Measurements from ENCODE around the gene MVB12B. TPM values are rescaled to one million over a fixed set of nuclear protein-coding genes. Genes with fewer than 3 reads are reported as not detected.

The MVB12B gene
- total RNA-seq, 4 donors from 2014 or later = 2.1 to 39.2 (median 22.2) TPM

- no peak overlapping the region for H3K4me3 ChIP-seq
- no peaks in the 10 kb centered on the region for H3K27me3 ChIP-seq
- intact Hi-C loops (cut with DNase I; ENCODE audit: low total_unique reads) = no loop called here
- no peaks in the 10 kb centered on the region for H3K36me3 ChIP-seq
- H3K4me1 ChIP-seq = no peaks in the 10 kb centered on the region
- no peak for TF ChIP-seq CTCF (IDR thresholded peaks at IDR 0.05)
- TF ChIP-seq POLR2A (IDR thresholded peaks at IDR 0.05) = no peak
- DNase-seq = no peak
- H3K9me3 ChIP-seq = no peaks in the 10 kb centered on the region
- no peak overlapping the region for H3K27ac ChIP-seq
These were observed 155.2 kb downstream of the MVB12B start for GRCh38 chr9:126481862-126482261.

- Histone ChIP-seq H3K27ac (no peak overlapping the region), H3K36me3 (no peaks in the 10 kb centered on the region), H3K9me3 (no peaks in the 10 kb centered on the region), H3K4me1 (no peaks in the 10 kb centered on the region), H3K27me3 (no peaks in the 10 kb centered on the region), H3K4me3 (no peak overlapping the region)
- no peak for DNase-seq
- TF ChIP-seq CTCF (IDR thresholded peaks at IDR 0.05) = no peak
- TF ChIP-seq POLR2A (IDR thresholded peaks at IDR 0.05) = no peak
- intact Hi-C loops (cut with DNase I; ENCODE audit: low total_unique reads) = no loop called here
These were observed 155.9 kb downstream of the MVB12B start for GRCh38 chr9:126482361-126483044.

GRCh38 chr9:126483468-126484073 is 156.9 kb downstream of the MVB12B start:
- no peak overlapping the region for H3K4me3 ChIP-seq
- no peaks in the 10 kb centered on the region for H3K9me3 ChIP-seq
- no peak for TF ChIP-seq CTCF (IDR thresholded peaks at IDR 0.05)
- TF ChIP-seq POLR2A (IDR thresholded peaks at IDR 0.05) = no peak
- DNase-seq = no peak
- H3K4me1 ChIP-seq = no peaks in the 10 kb centered on the region
- H3K27ac ChIP-seq = no peak overlapping the region
- H3K27me3 ChIP-seq = no peaks in the 10 kb centered on the region
- no peaks in the 10 kb centered on the region for H3K36me3 ChIP-seq
- intact Hi-C loops (cut with DNase I; ENCODE audit: low total_unique reads) = no loop called here

- TF ChIP-seq CTCF (IDR thresholded peaks at IDR 0.05) = no peak
- no peak for TF ChIP-seq POLR2A (IDR thresholded peaks at IDR 0.05)
- no peak for DNase-seq
- H3K27ac ChIP-seq = no peak overlapping the region
- intact Hi-C loops (cut with DNase I; ENCODE audit: low total_unique reads) = no loop called here
- no peaks in the 10 kb centered on the region for H3K36me3 ChIP-seq
- H3K4me3 ChIP-seq = no peak overlapping the region
- no peaks in the 10 kb centered on the region for H3K4me1 ChIP-seq
- H3K27me3 ChIP-seq = no peaks in the 10 kb centered on the region
- H3K9me3 ChIP-seq = no peaks in the 10 kb centered on the region
These were observed 159.0 kb downstream of the MVB12B start for GRCh38 chr9:126485662-126486061.

- TF ChIP-seq POLR2A (IDR thresholded peaks at IDR 0.05) = no peak
- no peak for TF ChIP-seq CTCF (IDR thresholded peaks at IDR 0.05)
- no peaks in the 10 kb centered on the region for H3K4me1 ChIP-seq
- intact Hi-C loops (cut with DNase I; ENCODE audit: low total_unique reads) = no loop called here
- no peaks in the 10 kb centered on the region for H3K36me3 ChIP-seq
- no peaks in the 10 kb centered on the region for H3K9me3 ChIP-seq
- no peak overlapping the region for H3K4me3 ChIP-seq
- no peak overlapping the region for H3K27ac ChIP-seq
- H3K27me3 ChIP-seq = no peaks in the 10 kb centered on the region
- no peak for DNase-seq
These were observed 159.6 kb downstream of the MVB12B start for GRCh38 chr9:126486276-126486675.
